Measurements from ENCODE around the gene TMC3. TPM values are rescaled to one million over a fixed set of nuclear protein-coding genes. Genes with fewer than 3 reads are reported as not detected.

The TMC3 gene
- polyA plus RNA-seq, 1 of the 3 experiments (the other 2 are of a cell fraction), result not detected

- CTCF ChIA-PET, result no interaction called here
Measured at GRCh38 chr15:81333363-81333762, 40.6 kb downstream of the TMC3 start.

More at GRCh38 chr15:81333363-81333762, 40.6 kb downstream of the TMC3 start:
- POLR2A ChIA-PET, result no interaction called here
- Histone ChIP-seq H2AFZ (ENCODE audit: low read depth) (no peak overlapping the region), H3K4me3 (ENCODE audit: low read depth in 2 of 2, low read length in 1 of 2) (no peak overlapping the region), H3K9me2 (no peaks in the 10 kb centered on the region), H3K4me1 (ENCODE audit: control insufficient read depth in 1 of 2, insufficient read depth in 2 of 2, low read depth in 1 of 2, low read length in 1 of 2) (peaks cover 0 to 1% of the 10 kb centered on the region in 2 experiments; a peak in 2 of 4 replicates), H3K9ac (no peak overlapping the region), H3F3A (replicated peaks; ENCODE audit: insufficient read depth) (peaks cover 3% of the 10 kb centered on the region), H3K27ac (ENCODE audit: low read depth in 2 of 2, low read length in 1 of 2) (no peak overlapping the region), H3K4me2 (no peak overlapping the region), H3K9me3 (no peaks in the 10 kb centered on the region), H3K27me3 (ENCODE audit: insufficient read depth) (no peaks in the 10 kb centered on the region), H4K20me1 (ENCODE audit: insufficient read depth) (0 out of 2 replicates have a peak, but pooled peaks cover 3% of the 10 kb centered on the region), H3K79me2 (ENCODE audit: insufficient read depth) (no peaks in the 10 kb centered on the region), H3K36me3 (replicated peaks in 1 of 2; ENCODE audit: control insufficient read depth in 1 of 2, insufficient read depth in 2 of 2, low read length in 1 of 2) (no peaks in the 10 kb centered on the region)
- 84% methylated on average over 3 of the region's 3 CpGs for WGBS (ENCODE audit: low lambda C conversion rate)
- TF ChIP-seq, protein P1, sequence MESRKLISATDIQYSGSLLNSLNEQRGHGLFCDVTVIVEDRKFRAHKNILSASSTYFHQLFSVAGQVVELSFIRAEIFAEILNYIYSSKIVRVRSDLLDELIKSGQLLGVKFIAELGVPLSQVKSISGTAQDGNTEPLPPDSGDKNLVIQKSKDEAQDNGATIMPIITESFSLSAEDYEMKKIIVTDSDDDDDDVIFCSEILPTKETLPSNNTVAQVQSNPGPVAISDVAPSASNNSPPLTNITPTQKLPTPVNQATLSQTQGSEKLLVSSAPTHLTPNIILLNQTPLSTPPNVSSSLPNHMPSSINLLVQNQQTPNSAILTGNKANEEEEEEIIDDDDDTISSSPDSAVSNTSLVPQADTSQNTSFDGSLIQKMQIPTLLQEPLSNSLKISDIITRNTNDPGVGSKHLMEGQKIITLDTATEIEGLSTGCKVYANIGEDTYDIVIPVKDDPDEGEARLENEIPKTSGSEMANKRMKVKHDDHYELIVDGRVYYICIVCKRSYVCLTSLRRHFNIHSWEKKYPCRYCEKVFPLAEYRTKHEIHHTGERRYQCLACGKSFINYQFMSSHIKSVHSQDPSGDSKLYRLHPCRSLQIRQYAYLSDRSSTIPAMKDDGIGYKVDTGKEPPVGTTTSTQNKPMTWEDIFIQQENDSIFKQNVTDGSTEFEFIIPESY (IDR thresholded peaks at IDR 0.05; ENCODE audit: borderline replicate concordance, low read depth), result no peak
- TF ChIP-seq FOXM1 (IDR thresholded peaks at IDR 0.05; ENCODE audit: low read depth), result no peak
- TF ChIP-seq ELF1 (IDR thresholded peaks at IDR 0.05), result no peak
- TF ChIP-seq GATA2 (CRISPR knock-in tag; IDR thresholded peaks at IDR 0.05), result no peak
- TF ChIP-seq MXI1 (IDR thresholded peaks at IDR 0.05; ENCODE audit: low read depth, low read length), result no peak
- no peak for TF ChIP-seq RAD21 (IDR thresholded peaks at IDR 0.05; ENCODE audit: low read length)
- no peak for TF ChIP-seq RXRA (IDR thresholded peaks at IDR 0.05; ENCODE audit: borderline replicate concordance, low read depth)
- no peak for TF ChIP-seq CHD2 (IDR thresholded peaks at IDR 0.05; ENCODE audit: low read length, partially characterized antibody)
- TF ChIP-seq FOSL2 (IDR thresholded peaks at IDR 0.05; ENCODE audit: borderline replicate concordance, low read depth), result no peak
- TF ChIP-seq USF1 (IDR thresholded peaks at IDR 0.05; ENCODE audit: borderline replicate concordance, low read depth), result no peak
- TF ChIP-seq, protein P2, sequence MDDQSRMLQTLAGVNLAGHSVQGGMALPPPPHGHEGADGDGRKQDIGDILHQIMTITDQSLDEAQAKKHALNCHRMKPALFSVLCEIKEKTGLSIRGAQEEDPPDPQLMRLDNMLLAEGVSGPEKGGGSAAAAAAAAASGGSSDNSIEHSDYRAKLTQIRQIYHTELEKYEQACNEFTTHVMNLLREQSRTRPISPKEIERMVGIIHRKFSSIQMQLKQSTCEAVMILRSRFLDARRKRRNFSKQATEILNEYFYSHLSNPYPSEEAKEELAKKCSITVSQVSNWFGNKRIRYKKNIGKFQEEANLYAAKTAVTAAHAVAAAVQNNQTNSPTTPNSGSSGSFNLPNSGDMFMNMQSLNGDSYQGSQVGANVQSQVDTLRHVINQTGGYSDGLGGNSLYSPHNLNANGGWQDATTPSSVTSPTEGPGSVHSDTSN (IDR thresholded peaks at IDR 0.05), result no peak
- no peak for TF ChIP-seq EZH2phosphoT487 (IDR thresholded peaks at IDR 0.05; ENCODE audit: borderline replicate concordance, low read depth)
- no peak for TF ChIP-seq EP300 (IDR thresholded peaks at IDR 0.05; ENCODE audit: borderline replicate concordance in 1 of 2, low read depth in 1 of 2, low read length in 1 of 2)
- no peak for TF ChIP-seq REST (IDR thresholded peaks at IDR 0.05; ENCODE audit: low read depth, low read length)
- no peak for DNase-seq
